ENCODE data around the gene ZCCHC17.
"Not testable (repeated sequence)": the region's sequence is repeated elsewhere in the genome, so short reads cannot be mapped to it uniquely, and the experiment has no call there.

The ZCCHC17 gene, protein sequence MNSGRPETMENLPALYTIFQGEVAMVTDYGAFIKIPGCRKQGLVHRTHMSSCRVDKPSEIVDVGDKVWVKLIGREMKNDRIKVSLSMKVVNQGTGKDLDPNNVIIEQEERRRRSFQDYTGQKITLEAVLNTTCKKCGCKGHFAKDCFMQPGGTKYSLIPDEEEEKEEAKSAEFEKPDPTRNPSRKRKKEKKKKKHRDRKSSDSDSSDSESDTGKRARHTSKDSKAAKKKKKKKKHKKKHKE

GRCh38 chr1:31296486-31297276 lies at the start of gene ZCCHC17, which contains the start of gene SNRNP40:
Gene ZCCHC17 (plus strand): TSS chr1:31297032. CDS start chr1:31310099, 13,067 bp downstream.
Gene SNRNP40 (minus strand): TSS chr1:31296788. CDS start chr1:31296751, 37 bp downstream.
- DNase-seq, result peak; percentile 98

DNA sequence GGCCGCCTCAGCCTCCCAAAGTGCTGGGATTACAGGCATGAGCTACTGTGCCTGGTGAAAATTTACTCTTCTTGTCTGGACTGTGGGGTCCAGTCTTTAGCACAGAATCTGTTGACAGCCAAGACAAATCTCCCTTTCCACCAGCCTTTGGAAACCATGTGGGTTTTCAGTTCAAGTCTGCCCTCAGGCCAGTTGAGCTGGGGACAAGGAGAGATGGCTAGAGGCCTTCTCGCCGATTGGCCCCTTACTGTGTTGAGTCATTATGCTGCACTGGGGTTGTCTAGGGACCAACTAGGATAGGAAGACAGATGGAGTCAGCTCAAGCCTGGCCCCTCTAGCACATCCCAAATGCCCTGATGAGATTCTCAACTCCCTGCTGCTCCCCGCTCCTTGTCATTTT lies 48.6 kb upstream of the ZCCHC17 start:
- DNase-seq, result no peak

GRCh38 chr1:31249854-31250253 lies 47.0 kb upstream of the ZCCHC17 start:
- no peak for DNase-seq

GRCh38 chr1:31257213-31257612 lies 39.6 kb upstream of the ZCCHC17 start:
- DNase-seq, result no peak

- DNase-seq, result no peak
These were observed 38.3 kb upstream of the ZCCHC17 start for GRCh38 chr1:31258581-31258980.

DNA sequence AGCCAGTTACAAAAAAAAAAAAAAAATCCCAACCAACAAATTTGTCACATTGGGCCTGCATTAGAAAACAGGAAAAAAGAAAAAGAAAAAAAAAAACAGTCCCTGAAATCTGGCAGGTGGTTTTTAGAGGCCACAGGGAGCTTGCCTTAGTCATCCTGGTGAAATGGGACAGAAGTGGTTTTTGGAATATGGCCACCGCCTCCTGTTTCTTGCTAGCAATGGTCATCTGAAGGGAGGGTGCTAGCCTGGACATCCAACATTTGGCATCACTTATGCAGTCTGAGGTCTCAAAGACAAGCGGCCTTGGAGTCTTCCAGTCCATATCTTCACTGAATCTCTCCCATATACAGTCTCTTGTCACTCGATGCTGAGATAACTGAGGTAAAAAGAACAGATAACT lies 37.1 kb upstream of the ZCCHC17 start:
- DNase-seq, result no peak

GRCh38 chr1:31261916-31262315 lies 34.9 kb upstream of the ZCCHC17 start:
- no peak for DNase-seq

- not testable (repeated sequence) for DNase-seq
These were observed 34.4 kb upstream of the ZCCHC17 start for GRCh38 chr1:31262393-31262792.

GRCh38 chr1:31263408-31263807 lies 33.4 kb upstream of the ZCCHC17 start:
- DNase-seq, result no peak

DNA sequence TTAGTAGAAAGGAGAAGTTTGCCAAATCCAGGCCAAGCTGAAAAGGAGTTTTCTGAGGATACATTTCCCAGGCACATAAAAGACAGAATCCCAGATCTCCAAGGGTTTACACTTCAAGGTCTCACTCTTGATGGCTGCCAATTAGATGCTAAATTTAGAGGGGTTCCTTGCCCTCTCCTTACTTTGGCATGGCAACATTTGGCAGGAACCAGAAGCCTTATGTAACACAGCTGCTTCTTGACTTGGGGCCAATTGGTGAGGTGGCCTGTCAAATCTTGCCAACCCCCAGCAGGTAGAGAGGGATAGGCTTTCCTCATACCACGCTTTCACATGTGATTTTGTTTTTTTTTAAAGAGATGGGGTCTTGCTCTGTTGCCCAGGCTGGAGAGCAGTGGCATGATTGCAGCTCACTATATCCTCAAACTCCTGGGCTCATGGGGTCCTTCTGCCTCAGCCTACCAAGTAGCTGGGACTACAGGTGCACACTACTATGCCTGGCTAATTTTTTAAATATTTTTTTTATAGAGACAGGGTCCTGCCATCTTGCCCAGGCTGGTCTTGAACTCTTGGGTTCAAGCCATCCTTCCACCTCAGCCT lies 31.9 kb upstream of the ZCCHC17 start:
- DNase-seq, result no peak

DNA sequence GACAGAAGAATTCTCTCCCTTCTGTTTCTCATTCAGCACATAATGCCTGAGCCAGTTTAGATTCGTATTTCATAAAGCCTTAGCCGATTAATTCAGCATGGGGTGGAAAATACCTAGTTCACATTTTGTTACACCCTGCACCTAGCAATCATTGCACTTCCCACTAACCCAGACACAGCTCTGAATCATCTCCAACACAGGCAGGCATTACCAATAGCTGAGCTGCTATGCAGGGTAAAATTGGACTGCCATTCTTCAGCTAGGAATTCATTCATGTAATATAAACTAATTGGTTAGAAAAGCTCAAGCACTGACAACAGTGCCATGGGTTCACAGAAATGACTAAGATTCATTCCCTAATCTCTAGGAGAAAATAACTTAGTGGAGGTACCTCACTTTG lies 30.3 kb upstream of the ZCCHC17 start:
- DNase-seq, result no peak

DNA sequence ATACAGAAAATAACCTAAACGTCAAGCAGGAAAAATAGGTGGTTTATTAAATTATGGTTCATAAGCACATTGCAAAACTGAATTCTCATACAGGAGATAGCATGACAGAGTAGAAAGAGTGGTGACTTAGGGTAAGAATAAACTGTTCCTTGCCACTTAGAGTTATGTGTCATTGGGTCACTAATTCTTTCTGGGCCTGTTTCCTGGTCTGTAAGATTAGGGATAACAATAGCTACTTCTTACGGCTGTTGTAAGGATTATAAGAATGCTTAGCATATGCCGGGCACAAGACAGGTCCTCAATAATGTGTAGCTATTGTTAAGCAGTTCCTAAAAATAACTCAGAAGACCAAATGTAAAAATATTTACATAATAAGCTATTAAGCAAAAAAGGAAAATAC lies 24.5 kb upstream of the ZCCHC17 start:
- no peak for DNase-seq

DNA sequence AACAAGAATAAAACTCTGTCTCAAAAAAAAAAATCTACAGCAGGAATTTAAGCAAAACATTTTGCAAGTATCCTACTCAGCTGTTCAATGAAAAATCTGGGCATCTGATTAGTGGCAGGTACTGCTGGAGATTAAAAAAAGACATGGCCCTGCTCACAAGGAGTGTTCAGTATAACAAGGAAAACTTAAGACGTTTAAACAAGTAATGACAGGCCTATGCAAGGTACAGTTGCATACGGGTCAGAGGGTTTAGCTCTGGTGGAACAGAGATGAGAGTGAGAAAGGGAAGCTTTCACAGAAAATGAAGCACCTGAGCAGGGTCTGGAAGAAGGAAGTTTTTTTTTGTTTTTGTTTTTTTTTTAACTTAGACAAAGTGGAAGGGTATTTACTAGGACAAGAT lies 23.2 kb upstream of the ZCCHC17 start:
- DNase-seq, result no peak

GRCh38 chr1:31282426-31282825 lies 14.4 kb upstream of the ZCCHC17 start:
- DNase-seq, result not testable (repeated sequence)

GRCh38 chr1:31287791-31288190 lies 9.0 kb upstream of the ZCCHC17 start:
- DNase-seq, result not testable (repeated sequence)

GRCh38 chr1:31289021-31289420 lies 7.8 kb upstream of the ZCCHC17 start:
- DNase-seq, result no peak

GRCh38 chr1:31295874-31296485 lies 852 bp upstream of the ZCCHC17 start:
- no peak for DNase-seq

GRCh38 chr1:31297277-31298247 lies 730 bp downstream of the ZCCHC17 start:
- DNase-seq, result no peak

GRCh38 chr1:31299365-31299764 lies 2.5 kb downstream of the ZCCHC17 start:
- no peak for DNase-seq

GRCh38 chr1:31300193-31300592 lies 3.4 kb downstream of the ZCCHC17 start:
- no peak for DNase-seq

DNA sequence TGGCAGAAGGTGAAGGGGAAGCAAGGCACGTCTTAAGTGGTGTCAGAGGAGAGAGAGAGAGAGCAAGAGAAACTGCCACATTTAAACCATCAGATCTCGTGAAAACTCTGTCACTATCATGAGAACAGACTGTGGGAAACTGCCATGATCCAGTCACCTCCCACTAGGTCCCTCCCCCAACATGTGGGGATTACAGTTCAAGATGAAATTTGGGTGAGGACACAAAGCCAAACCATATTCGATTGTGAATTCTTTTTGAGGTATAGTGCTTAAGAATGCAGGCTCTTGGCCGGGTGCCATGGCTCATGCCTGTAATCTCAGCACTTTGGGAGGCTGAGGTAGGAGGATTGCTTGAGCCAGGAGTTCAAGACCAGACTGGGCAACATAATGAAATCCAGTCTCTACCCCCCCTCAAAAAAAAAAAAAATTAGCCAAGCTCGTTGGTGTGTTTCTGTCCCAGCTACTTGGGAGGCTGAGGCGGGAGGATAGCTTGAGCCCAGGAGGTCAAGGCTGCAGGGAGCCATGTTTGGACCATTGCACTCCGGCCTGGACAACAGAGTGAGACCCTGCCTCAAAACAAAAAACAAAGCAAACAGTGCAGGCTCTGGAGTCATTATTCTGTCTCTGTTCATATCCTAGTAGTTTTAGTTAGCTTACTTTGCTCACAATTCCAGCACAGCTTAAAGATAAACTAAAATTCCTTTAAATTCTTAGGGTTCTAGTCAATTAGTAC lies 6.0 kb downstream of the ZCCHC17 start:
- no peak for DNase-seq

- no peak for DNase-seq
These were observed 9.4 kb downstream of the ZCCHC17 start for GRCh38 chr1:31306278-31306677.

Data from left hindlimb (tissue), 1 donor.